Esophagus squamous epithelium (tissue), 5 donors: ENCODE results near the gene MUSTN1. TPM values are rescaled to one million over a fixed set of nuclear protein-coding genes. Genes with fewer than 3 reads are reported as not detected.

ENCODE experiments used
- DNase-seq: peaks from one replicate; lab custom pipeline; 2025; lab: John Stamatoyannopoulos, UW
- H3K27ac ChIP-seq, 4 donors: fragments of 200-600 bp; sonication (generic); one replicate each; pipeline ENCODE4 v1.5.1; 2016 to 2019; ENCODE audit warnings: mild to moderate bottlenecking in 1 of 4
- H3K27me3 ChIP-seq, 4 donors: fragments of 200-600 bp; sonication (generic); 1 replicate in 3 of 4; 2 replicates in 1 of 4; pipeline versions ENCODE4 v1.5.1 to v1.6.0; 2017 to 2021; ENCODE audit warnings: antibody characterized with exemption in 1 of 4
- H3K36me3 ChIP-seq, 3 donors: fragments of 200-600 bp; sonication (generic); one replicate each; pipeline ENCODE4 v1.5.1; 2016 to 2019
- H3K4me1 ChIP-seq, 3 donors: fragments of 200-600 bp; sonication (generic); one replicate each; pipeline ENCODE4 v1.5.1; 2017 to 2019
- H3K4me3 ChIP-seq, 4 donors: fragments of 200-600 bp; sonication (generic); 1 replicate in 3 of 4; 2 replicates in 1 of 4; pipeline ENCODE4 v1.5.1; 2016 to 2019; ENCODE audit warnings: mild to moderate bottlenecking in 2 of 4, moderate library complexity in 1 of 4
- H3K9me3 ChIP-seq, 3 donors: fragments of 200-600 bp; sonication (generic); one replicate each; pipeline ENCODE4 v1.5.1; 2016 to 2019
- POLR2A ChIP-seq, 4 donors: fragments of 450-650 bp; IDR thresholded peaks; one replicate each; pipeline ENCODE4 v1.6.1; 2017; ENCODE audit warnings: antibody characterized with exemption in 4 of 4, mild to moderate bottlenecking in 4 of 4, moderate library complexity in 3 of 4
- WGBS, 2 donors: methylation state at CpG; one replicate each; pipeline ENCODE4 v1.1.5; 2018; 5-methylcytosine and 5-hydroxymethylcytosine counted together
- intact Hi-C: fragments of 100-400 bp; cut with DNase I; formaldehyde crosslinking; loops from one replicate; pipeline ENCODE4 v1.15.0; 2022
- total RNA-seq, 4 donors: library from RNA; depleted of rRNA; stranded (reverse); fragments of >200 nt; gene quantifications; one replicate each; pipeline ENCODE4 v1.1.0, GENCODE V29; 2016
- TF ChIP-seq, protein P1 (sequence below), 6 experiments: fragments of 450-650 bp in 4 of 6; fragments of 200-600 bp in 2 of 6; sonication (generic) in 2 of 6; IDR thresholded peaks; one replicate each; pipeline ENCODE4 v1.5.1; 2016 to 2019; ENCODE audit warnings: antibody characterized with exemption in 6 of 6, mild to moderate bottlenecking in 4 of 6, moderate library complexity in 4 of 6
- donor health status: DM: yes; HTN: yes; CAD: no.

MUSTN1 gene
- total RNA-seq, 4 donors from 2014 or later = 4.2 to 15.7 (median 5.7) TPM; not detected in 1

DNA sequence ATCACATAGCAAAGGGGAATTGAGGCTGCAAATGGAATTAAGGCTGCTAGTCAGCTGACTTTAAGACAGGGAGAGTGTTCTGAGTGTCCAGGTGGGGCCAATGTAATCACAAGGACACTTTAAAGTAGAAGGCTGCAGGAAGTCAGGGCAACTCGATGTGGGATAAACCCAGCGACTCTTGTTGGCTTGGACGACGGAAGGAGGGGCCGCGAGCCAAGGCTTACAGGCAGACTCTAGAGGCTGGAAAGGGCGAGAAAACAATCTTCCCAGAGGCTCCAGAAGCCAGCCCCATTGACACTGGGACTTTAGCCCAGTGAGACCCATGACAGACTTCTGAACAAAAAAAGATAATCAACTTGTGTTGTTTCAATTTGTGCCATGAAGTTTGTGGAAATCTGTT is 12.9 kb upstream of the MUSTN1 start:
- DNase-seq = no peak
- Histone ChIP-seq H3K36me3 (peaks cover 0 to 60% (median 6%) of the 10 kb centered on the region in 3 donors), H3K27ac (peak overlapping the region in 2 of 4 donors; percentile 57 to 79), H3K9me3 (no peaks in the 10 kb centered on the region), H3K27me3 (no peaks in the 10 kb centered on the region), H3K4me3 (no peak overlapping the region), H3K4me1 (peaks cover 0 to 50% (median 37%) of the 10 kb centered on the region in 3 donors)
- intact Hi-C loops = no loop called here
- WGBS, 2 donors = 86 to 88% methylated on average over 7 of the region's 7 CpGs
- TF ChIP-seq POLR2A (IDR thresholded peaks at IDR 0.05) = no peak
- TF ChIP-seq, protein P1, sequence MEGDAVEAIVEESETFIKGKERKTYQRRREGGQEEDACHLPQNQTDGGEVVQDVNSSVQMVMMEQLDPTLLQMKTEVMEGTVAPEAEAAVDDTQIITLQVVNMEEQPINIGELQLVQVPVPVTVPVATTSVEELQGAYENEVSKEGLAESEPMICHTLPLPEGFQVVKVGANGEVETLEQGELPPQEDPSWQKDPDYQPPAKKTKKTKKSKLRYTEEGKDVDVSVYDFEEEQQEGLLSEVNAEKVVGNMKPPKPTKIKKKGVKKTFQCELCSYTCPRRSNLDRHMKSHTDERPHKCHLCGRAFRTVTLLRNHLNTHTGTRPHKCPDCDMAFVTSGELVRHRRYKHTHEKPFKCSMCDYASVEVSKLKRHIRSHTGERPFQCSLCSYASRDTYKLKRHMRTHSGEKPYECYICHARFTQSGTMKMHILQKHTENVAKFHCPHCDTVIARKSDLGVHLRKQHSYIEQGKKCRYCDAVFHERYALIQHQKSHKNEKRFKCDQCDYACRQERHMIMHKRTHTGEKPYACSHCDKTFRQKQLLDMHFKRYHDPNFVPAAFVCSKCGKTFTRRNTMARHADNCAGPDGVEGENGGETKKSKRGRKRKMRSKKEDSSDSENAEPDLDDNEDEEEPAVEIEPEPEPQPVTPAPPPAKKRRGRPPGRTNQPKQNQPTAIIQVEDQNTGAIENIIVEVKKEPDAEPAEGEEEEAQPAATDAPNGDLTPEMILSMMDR (IDR thresholded peaks at IDR 0.05) = no peak

DNA sequence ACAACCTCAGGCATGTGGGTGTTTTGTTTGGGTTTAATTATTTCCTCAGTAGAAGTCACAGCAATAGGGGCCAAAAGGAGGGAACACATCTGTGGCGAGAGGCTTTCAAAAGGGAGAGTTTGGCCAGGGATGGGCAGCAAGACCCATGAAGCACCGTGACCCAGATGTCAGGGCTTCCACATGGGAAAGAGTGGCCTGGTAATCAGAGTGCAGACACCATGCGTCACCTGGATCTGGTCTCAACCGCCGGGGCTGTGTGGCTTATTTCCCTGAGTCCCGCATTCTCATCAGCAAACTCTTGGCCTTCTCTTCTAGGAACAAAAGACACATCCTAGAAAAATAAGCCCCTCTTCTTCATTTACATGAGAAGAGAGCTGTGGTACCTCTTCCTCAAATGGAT is 12.4 kb upstream of the MUSTN1 start:
- intact Hi-C loops = no loop called here
- WGBS, 2 donors = 93 to 95% methylated on average over 6 of the region's 6 CpGs
- Histone ChIP-seq H3K27ac (peak overlapping the region in 1 of 4 donors; percentile 79), H3K36me3 (peaks cover 0 to 60% (median 6%) of the 10 kb centered on the region in 3 donors), H3K4me1 (peaks cover 0 to 54% (median 37%) of the 10 kb centered on the region in 3 donors), H3K9me3 (no peaks in the 10 kb centered on the region), H3K27me3 (no peaks in the 10 kb centered on the region), H3K4me3 (no peak overlapping the region)
- no peak for TF ChIP-seq POLR2A (IDR thresholded peaks at IDR 0.05)
- TF ChIP-seq, protein P1 (IDR thresholded peaks at IDR 0.05) = no peak
- no peak for DNase-seq

DNA sequence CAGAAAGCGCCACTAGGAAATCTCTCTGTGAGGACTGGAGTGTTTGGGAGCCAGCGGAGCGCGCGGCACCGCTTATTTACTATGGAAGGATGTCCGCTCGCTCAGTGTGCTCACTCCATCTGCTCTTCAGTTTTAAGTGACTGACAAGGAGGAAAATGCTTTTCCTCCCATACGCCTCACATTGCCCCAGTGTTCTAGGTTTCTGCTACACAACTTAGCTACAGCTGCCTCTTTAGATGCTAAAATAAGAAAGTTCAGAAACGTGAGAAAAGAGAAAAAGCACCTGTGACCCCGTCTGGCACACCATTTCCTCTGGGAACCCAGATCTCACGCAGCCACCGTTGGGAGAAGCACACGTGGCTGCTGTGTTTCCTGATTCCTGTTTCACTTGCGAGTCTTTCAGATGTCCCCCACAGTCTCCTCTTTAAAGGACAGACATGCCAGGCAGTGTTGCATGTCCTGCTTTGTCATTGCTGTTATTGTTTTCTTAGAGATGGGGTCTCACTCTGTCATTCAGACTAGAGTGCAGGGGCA is 11.7 kb upstream of the MUSTN1 start:
- H3K36me3 ChIP-seq = peaks cover 0 to 60% (median 6%) of the 10 kb centered on the region in 3 donors
- H3K9me3 ChIP-seq = no peaks in the 10 kb centered on the region
- H3K4me1 ChIP-seq = peaks cover 0 to 62% (median 37%) of the 10 kb centered on the region in 3 donors
- DNase-seq = no peak
- H3K4me3 ChIP-seq = no peak overlapping the region
- H3K27me3 ChIP-seq = no peaks in the 10 kb centered on the region
- intact Hi-C loops = no loop called here
- H3K27ac ChIP-seq = peak overlapping the region in 3 of 4 donors; percentile 76 to 92 (median 79)
- TF ChIP-seq POLR2A (IDR thresholded peaks at IDR 0.05) = no peak
- TF ChIP-seq, protein P1 (IDR thresholded peaks at IDR 0.05) = no peak
- 71 to 72% methylated on average over 14 to 15 of the region's 15 CpGs for WGBS, 2 donors

DNA sequence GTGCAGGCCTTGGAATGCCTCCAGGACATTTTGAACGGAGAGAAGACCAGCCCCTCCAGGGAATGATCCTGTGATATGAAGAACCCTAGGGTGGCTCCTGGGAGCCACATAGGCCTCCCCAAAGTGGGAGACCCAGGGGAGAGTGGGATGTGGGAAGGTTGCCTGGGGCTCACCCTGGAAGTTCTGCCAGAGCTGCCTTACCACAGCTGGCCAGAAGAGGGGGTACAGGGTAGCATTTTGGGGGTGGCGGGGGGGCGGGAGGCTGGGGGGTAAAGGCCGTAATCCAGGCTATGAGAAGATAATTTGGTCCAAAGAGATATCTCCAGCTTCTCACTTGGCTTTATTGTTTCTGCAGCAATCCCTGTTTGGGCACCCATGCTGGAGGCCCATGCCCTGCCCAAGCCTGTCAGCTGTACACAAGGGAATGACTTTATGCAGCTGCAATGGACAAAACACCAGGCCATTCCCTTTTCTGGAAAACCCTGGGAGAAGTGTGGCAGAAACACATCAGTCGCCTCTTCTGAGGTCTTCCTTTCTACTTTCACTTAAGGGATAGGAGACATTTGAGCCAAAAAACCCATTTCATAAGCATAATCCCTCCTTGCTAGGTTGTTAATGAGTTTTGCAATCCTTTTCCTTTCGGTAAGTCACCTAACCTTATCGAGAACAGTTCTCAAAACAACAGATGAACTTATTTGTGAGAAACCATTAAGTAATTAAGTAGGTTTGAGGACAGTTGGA is 11.0 kb upstream of the MUSTN1 start:
- H3K4me1 ChIP-seq = peaks cover 0 to 67% (median 37%) of the 10 kb centered on the region in 3 donors
- H3K36me3 ChIP-seq = peaks cover 0 to 60% (median 6%) of the 10 kb centered on the region in 3 donors
- intact Hi-C loops = no loop called here
- no peak for TF ChIP-seq POLR2A (IDR thresholded peaks at IDR 0.05)
- TF ChIP-seq, protein P1 (IDR thresholded peaks at IDR 0.05) = peak in 5 of 6 experiments; percentile 12 to 39 (median 27)
- no peak overlapping the region for H3K4me3 ChIP-seq
- 68 to 71% methylated on average over 5 to 6 of the region's 7 CpGs for WGBS, 2 donors
- H3K9me3 ChIP-seq = no peaks in the 10 kb centered on the region
- no peak for DNase-seq
- H3K27ac ChIP-seq = peak overlapping the region; percentile 31 to 92 (median 78)
- no peaks in the 10 kb centered on the region for H3K27me3 ChIP-seq

DNA sequence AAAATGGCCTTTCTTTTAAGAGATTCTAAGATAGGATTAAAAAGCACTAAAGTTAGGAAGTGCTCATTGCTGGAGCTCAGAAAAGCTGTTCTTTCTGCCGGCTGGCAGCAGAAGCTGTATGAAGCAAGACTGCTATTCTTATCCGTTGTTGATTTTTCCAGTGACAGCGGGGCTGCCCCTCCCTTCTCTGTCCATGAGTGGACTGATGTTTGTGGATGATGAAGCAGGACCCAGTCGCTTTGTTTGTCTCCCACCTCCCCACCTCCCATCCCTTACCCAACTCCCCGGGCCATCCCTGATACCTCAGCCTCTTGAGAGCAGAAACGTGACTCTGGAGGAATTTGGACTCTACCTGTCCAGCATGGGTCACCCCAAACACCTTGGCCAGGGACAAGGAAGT is 10.3 kb upstream of the MUSTN1 start:
- H3K27ac ChIP-seq = peak overlapping the region; percentile 31 to 92 (median 78)
- 34 to 35% methylated on average over 6 of the region's 6 CpGs for WGBS, 2 donors
- no peak for DNase-seq
- intact Hi-C loops = no loop called here
- H3K9me3 ChIP-seq = no peaks in the 10 kb centered on the region
- peaks cover 0 to 67% (median 37%) of the 10 kb centered on the region in 3 donors for H3K4me1 ChIP-seq
- TF ChIP-seq, protein P1 (IDR thresholded peaks at IDR 0.05) = no peak
- no peak for TF ChIP-seq POLR2A (IDR thresholded peaks at IDR 0.05)
- no peaks in the 10 kb centered on the region for H3K27me3 ChIP-seq
- peaks cover 0 to 60% (median 6%) of the 10 kb centered on the region in 3 donors for H3K36me3 ChIP-seq
- H3K4me3 ChIP-seq = no peak overlapping the region
